GM19043 (cell line): ENCODE data around the gene RNASEH2A.

Experiments used
- ATAC-seq: cut with Tn5 transposase; IDR thresholded peaks from one replicate; pipeline ENCODE4 v1.9.1; 2021; ENCODE audit warnings: low read depth; ENCODE audit not compliant: unreplicated experiment

The RNASEH2A gene

DNA sequence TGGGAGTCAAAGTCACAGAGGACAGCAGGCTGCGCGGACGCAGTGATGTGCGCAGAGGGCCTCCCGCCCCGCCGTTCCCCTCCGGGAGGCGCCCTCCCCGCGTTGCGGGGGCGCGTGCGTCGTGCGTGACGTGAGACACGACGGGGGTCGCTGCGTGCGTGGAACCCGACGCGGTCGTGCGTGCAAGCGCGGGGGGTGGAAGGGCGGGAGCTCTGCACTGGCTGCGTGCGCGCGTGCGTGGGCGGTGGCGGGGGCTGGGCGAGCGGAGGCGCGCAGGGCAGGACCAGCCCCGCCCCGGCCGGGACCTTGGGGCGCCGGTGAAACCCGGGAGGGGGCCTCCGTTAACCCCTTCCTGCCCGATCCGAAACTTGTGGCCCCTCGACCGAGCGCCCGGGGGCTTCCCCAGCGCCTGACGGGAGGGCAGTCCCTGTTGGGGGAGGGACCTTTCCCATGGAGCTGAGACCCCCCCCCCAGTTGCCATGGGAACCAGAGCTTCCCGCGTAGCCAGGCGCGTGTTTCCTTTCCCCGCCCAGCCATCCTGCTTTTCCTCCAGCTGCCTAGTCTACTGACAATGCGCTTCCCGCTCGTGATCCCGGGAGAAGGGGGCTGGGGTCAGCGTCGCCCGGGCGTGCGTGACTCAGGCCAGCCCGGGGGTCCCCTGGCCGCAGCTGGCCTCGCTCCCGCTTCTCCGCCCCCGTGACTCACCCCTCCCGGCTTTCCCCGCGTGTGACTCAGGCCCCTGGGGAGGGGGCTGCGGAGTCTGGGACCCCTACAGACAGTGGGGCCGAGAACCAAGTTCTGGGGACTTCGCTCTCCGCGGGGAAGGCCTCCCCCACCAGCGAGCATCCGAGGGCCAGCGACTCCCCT lies 23.7 kb upstream of the RNASEH2A start:
- ATAC-seq = no peak

GRCh38 chr19:12783291-12783848 lies 23.0 kb upstream of the RNASEH2A start:
- no peak for ATAC-seq

DNA sequence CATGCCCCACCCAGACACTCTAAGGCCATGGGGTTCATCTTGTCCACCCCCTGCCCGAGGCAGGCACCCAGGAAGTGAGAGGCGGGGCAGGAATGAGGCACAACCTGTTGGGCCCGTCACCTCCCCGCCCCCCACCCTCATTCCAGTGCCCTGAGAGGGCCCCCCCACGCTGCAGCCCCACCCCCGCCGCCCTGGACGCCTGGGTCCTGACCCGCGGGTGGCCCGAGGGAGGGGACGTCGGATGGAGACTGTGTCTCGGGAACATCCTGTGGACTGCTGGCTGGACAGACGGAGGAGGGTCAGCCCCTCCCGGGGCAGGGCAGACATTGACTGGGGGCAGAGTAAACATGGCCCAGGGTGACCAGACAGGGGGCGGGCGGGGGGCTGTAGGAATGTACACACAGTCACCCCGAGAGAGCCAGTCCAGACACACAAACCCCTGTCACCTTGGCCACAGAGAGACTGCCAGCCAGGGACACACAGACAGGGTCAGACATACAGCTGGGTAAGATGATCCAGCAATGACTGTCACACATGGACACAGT lies 22.5 kb upstream of the RNASEH2A start:
- ATAC-seq = no peak

DNA sequence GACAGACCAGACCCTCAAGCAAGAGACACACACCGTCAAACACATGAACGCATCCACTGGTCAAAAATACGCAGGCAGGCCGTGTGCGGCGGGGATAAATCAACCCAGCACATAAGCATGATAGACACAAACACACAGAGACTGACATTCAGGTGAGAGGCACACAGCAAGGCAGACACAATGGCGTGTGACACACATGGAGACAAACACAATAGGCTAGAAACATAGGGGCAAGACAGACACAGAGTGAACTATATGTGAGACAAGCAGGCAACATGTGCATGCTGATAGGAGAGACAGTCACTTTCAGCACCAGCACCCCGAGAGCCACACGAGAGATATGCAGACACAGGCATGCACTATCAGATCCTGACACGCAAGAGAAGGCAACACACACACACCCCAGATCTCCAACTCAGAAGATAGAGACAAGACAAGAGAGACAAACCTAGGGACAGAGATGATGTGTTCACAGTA lies 22.0 kb upstream of the RNASEH2A start:
- ATAC-seq = no peak

GRCh38 chr19:12784871-12785430 lies 21.4 kb upstream of the RNASEH2A start:
- no peak for ATAC-seq

GRCh38 chr19:12785431-12786031 lies 20.9 kb upstream of the RNASEH2A start:
- no peak for ATAC-seq

DNA sequence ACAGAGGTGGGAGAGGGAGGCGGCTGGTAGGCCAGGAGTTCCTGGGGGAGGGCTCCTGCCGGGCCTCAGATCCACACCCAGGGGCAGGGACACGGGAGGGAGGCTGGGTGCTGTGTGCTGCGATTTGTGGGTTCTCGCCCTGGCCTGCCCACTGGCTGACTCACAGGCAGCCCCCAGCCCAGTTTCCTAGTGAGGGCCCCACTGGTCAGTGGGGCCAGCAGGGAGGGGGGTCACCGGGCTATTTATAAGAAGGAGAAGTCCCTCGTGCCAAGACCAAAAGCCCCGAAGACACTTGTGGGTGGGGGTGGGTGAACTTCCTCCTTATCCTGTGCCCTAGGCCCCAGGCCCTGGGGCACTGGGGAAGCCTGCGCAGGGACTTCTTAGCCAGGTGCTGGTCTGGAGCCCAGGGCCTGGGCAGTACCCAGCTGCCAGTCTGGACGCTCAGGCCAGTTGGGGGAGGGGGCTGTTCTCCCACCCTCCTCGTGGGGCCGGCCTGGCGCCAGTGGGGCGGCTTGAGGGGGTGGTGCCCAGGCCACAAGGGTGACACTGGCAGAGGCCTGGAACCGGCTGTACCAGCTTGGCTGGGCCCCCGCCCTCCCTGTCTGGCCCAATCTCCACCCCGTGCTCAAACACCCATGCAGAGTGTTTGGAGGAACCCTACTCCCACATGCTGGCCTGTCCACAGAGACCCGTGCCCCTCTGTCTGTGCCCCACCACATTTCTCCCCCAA lies 20.1 kb upstream of the RNASEH2A start:
- ATAC-seq = no peak

DNA sequence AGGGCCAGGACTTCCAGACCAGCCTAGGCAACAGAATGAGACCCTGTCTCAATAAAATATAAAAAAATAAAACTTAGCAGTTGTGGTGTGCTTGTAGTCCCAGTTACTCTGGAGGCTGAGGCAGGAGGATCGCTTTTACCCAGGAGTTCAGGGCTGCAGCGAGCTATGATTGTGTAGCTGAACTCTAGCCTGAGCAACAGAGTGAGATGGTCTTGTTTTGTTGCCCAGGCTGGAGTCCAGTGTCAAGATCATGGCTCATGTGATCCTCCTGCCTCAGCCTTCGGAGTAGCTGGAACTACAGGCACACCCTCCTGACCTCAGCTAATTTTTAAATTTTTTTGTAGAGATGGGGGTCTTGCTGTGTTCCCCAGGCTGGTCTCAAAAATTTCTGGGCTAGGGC lies 19.4 kb upstream of the RNASEH2A start:
- ATAC-seq = no peak

DNA sequence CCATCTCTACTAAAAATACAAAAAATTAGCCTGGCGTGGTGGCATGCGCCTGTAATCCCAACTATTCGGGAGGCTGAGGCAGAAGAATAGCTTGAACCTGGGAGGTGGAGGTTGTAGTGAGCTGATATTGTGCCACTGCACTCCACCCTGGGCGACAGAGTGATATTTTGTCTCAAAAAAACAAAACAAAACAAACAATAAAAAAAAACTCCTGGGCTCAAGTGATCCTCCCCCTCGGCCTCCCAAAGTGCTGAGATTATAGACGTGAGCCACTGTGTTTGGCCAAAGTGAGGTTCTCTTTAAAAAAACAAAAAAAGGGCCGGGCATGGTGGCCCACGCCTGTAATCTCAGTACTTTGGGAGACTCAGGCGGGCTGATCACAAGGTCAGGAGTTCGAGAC lies 18.9 kb upstream of the RNASEH2A start:
- ATAC-seq = no peak

DNA sequence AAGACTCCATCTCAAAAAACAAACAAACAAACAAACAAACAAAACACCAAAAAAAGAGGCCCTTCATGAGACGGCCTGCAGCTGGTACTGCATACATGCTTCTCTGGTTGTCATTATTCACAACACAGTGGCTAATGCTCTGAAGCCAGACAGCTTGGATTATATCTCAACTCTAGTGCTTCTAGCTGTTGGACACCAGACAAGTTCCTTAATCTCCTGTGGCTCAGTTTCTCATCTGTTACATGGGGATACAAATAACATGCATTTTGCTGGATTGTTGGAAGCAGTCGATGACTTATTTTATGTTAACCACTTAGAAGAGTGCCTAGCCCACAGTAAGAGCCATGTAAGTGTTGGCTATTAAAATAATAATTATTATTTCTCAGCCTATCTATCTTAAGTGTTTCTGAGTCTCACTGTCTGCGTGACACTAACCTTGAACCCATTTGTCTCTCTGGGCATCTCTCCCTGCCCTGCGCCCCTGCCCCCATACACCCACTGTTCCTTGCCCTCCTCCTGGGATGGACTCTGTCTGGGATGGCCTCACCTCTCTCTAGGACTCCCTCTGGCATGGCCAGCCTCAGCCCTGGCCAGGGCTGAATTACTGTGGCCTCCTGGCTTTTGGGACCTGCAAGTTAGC lies 18.2 kb upstream of the RNASEH2A start:
- no peak for ATAC-seq

DNA sequence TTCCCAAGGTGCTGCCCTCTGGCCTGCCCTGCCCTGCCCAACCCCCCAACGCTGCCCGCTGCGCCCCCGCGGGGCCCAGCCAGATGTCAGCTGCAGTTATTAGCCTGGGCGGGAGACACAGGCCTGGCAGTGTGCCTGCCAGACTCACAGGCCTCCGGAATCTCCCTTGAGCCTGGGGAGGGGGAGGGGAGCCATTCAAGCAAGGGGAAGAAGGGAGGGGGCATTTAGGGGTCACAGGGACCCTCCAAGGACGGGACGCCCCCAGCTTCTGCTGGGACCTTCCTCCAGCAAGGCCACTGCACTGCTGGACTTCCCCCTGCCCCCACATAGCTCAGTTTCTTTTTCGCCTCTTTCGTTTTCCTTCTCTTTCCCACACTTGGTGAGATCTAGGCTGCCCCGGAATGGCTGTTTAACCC lies 17.7 kb upstream of the RNASEH2A start:
- no peak for ATAC-seq

DNA sequence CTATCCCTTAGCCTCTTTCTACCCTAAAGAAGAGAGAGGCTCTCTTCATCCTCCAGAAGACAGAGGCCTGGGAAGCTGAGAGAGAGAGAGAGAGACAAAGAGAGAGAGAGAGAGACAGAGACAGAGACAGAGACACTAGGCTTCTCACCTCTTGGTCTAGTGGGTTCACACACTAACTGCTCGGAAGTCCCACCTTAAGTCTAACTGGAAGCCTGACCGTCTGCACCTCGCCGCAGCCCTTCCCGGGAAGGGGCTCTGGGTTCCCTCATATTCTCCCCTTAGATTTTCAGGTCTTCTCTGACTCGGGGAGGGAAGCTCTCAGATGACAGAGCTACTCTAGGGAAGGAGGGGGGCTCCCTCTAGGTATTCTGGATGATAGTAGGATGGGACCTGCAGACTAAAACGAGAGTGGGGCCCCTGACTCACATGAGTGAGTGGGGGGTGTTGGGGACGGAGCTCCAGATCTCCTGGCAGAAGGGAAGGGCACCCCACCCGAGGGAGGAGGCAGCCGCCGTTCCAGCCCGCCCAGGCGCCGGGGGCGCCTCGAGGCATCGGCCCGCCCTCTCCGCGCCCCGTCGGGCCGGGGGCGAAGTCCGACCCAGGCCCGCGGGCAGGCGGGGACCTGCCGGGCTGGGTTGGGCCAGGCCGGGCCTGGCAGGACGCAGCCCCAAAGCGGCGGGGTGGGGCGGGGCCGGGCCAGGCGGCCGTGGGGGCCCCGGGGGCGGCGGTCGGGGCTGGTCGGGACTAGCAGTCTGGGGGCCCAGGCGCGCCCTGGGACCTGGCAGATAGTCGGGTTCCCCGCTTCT lies 17.1 kb upstream of the RNASEH2A start:
- ATAC-seq = peak; percentile 1

GRCh38 chr19:12789904-12790619 lies 16.3 kb upstream of the RNASEH2A start:
- ATAC-seq = peak; percentile 44

DNA sequence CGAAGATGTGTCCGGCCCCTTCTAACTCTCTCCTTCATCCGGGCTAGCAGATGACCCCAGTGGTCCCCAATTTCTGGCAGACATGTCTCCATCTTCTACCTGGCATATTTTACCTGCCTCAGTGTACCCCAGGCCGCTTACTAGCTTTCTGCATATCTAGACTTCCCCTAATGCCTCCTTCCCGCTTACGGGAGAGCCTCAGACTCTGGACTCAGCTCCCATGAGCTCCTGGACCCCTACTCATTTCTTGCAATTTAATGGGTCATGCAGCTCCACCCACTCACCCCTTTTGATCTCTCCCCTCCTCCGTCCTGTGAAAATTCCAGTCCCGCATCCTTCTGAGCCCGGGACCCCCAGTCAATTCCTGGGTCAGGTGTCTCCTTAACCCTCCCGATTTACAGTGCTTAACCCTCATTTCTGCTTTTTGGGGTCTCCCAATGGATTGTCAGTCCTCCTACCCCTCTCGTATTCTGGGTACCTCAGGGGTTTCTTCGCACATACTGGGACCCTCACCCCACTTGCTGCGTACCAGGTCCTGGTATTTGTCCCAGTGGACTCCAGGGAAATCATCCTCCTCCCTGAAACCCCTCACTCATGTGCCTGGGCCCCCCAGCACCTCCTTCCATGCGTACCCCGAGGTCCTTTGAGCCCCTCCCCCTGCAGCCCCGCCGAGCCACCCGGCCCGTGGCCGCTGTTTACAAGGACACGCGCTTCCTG lies 15.6 kb upstream of the RNASEH2A start:
- ATAC-seq = no peak

GRCh38 chr19:12791345-12792050 lies 14.9 kb upstream of the RNASEH2A start, which contains the start of gene JUNB:
Gene JUNB (plus strand): TSS chr19:12791486. CDS start chr19:12791772, 286 bp downstream.
- no peak for ATAC-seq

DNA sequence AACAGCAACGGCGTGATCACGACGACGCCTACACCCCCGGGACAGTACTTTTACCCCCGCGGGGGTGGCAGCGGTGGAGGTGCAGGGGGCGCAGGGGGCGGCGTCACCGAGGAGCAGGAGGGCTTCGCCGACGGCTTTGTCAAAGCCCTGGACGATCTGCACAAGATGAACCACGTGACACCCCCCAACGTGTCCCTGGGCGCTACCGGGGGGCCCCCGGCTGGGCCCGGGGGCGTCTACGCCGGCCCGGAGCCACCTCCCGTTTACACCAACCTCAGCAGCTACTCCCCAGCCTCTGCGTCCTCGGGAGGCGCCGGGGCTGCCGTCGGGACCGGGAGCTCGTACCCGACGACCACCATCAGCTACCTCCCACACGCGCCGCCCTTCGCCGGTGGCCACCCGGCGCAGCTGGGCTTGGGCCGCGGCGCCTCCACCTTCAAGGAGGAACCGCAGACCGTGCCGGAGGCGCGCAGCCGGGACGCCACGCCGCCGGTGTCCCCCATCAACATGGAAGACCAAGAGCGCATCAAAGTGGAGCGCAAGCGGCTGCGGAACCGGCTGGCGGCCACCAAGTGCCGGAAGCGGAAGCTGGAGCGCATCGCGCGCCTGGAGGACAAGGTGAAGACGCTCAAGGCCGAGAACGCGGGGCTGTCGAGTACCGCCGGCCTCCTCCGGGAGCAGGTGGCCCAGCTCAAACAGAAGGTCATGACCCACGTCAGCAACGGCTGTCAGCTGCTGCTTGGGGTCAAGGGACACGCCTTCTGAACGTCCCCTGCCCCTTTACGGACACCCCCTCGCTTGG lies 14.1 kb upstream of the RNASEH2A start:
- no peak for ATAC-seq
